NCI-H2227 treated with DMSO at 0.1 percent for 48 hours (cell line): ENCODE results near the gene CTSA.
"Not testable (repeated sequence)": the region's sequence is repeated elsewhere in the genome, so short reads cannot be mapped to it uniquely, and the experiment has no call there.

ENCODE experiments used
- DNase-seq: peaks from one replicate; lab custom pipeline; 2025; lab: John Stamatoyannopoulos, UW

CTSA gene

GRCh38 chr20:45918182-45918737 is 27.1 kb downstream of the CTSA start:
- DNase-seq, result no peak

GRCh38 chr20:45918779-45919537 is 27.8 kb downstream of the CTSA start:
- no peak for DNase-seq

- DNase-seq, result no peak
Measured at GRCh38 chr20:45919542-45920399, 28.6 kb downstream of the CTSA start.

GRCh38 chr20:45920462-45921336 is 29.6 kb downstream of the CTSA start:
- DNase-seq, result no peak

DNA sequence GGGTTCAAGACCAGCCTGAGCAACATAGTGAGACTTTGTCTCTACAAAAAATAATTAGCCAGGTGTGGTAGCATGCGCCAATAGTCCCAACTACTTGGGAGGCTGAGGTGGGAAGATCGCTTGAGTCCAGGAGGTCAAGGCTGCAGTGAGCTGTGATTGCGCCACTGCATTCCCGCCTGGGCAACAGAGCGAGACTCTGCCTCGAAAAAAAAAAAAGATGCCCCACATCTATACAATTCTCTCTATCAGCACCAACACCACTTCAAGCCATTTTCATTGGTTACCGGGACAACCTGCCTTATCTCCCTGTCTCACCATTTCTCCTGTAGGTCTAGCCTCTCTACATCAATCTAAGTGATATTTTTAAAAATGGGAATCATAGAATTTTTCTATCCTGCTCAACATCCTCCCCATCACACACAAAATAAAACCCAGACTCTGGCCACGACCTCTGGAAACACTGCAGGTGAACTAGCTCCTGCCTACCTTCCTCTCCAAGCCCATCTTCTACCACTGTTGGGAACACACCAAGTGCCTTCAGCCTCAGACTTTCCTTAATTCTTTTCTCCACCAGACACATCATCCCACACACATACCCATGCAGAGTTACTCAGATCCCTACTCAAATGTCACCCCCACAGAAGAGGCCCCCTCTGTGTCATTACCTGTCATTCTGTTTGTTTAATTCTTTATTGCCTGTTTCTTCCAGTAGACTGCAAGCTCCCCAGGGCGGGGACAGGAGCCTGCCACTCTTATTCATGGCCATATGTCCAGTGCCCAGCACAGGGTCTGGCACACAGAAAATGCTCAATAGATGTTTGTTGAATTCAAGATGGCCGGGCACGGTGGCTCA is 30.4 kb downstream of the CTSA start:
- no peak for DNase-seq

GRCh38 chr20:45924391-45925261 is 33.5 kb downstream of the CTSA start:
- DNase-seq, result no peak

DNA sequence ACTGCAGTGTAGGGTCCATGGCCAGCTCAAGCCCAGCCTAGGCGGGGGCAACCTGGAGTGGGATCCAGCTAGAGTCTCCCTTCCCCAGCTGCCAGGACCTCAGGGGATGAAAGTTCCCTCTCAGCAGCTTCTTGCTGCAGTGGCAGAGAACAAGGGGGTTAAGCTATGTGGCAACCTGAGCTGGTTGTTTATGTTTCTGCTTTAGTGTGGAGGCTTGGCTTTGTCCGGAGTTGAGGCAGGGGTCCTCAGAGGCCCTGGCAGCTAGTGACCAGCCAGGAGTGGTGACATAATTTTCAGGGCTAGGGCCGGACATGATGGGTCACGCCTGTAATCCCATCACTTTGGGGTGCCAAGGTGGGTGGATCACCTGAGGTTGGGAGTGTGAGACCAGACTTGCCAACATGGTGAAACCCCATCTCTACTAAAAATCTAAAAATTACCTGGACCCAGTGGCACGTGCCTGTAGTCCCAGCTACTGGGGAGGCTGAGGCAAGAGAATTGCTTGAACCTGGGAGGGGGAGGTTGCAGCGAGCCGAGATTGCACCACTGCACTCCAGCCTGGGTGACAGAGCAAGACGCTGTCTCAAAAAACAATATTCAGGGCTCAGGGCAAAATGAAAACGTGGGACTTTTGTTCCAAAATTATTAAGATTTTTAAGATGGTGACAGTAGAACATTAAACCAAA is 34.8 kb downstream of the CTSA start:
- DNase-seq, result no peak

DNA sequence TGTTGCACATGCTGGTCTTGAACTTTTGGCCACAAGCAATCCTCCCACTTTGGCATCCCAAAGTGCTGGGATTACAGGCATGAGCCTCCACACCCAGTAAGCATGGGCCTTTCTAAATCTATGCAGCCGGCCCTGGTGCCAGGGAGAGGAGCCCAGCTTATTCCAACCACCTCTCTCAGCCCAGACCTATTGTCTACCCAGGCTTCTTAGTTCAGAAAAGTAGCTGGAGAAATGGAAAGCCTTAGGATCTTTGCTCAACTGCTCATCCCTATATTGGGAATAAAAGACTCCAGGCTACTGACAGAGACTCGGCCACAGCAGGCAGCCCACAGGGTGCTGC is 35.6 kb downstream of the CTSA start:
- no peak for DNase-seq

GRCh38 chr20:45927071-45927878 is 36.1 kb downstream of the CTSA start:
- DNase-seq, result no peak

DNA sequence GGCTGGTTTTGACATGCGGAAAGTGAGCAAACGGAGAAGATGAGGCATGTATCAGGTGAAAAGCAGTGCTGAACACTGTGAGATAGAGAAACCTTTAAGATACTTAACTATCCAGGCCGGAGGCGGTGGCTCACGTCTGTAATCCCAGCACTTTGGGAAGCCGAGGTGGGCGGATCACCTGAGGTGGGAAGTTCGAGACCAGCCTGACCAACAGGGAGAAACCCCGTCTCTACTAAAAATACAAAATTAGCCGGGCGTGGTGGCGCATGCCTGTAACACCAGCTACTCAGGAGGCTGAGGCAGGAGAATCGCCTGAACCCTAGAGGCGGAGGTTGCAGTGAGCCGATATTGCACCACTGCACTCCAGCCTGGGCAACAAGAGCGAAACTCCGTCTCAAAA is 40.5 kb downstream of the CTSA start:
- DNase-seq, result not testable (repeated sequence)

GRCh38 chr20:45933266-45934045 is 42.3 kb downstream of the CTSA start:
- DNase-seq, result peak; percentile 84

DNA sequence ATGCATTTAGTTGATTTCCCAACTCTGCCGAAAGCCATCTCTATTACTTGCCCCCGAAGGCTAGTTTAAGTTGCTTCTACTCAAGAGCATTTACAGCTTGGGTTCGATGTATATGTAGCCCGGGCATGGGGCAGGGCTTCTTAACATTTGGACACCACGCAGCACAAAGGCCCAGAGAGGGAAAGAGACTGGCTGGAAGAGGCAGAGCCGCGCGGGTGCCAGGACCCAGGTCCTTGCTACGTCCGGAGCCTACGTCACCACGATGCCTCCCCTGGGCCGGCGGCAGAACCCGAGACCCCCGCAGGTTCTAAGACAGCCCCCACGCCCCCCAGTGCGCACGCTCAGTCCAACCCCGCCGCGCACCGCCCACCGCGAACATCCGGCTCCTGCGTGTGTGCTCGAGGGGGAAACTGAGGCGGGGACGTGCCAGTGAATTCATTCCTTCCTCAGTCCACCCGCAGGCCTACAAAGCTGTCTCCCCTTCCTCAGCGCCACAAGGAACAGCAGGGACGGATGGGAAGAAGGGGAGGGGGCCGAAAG is 43.0 kb downstream of the CTSA start:
- peak; percentile 69 for DNase-seq

- peak; percentile 98 for DNase-seq
Measured at GRCh38 chr20:45934586-45935415, 43.7 kb downstream of the CTSA start, which contains the start of gene PCIF1. PCIF1 (plus strand) TSS chr20:45934683; CDS start chr20:45939000, 4,317 bp downstream.

DNA sequence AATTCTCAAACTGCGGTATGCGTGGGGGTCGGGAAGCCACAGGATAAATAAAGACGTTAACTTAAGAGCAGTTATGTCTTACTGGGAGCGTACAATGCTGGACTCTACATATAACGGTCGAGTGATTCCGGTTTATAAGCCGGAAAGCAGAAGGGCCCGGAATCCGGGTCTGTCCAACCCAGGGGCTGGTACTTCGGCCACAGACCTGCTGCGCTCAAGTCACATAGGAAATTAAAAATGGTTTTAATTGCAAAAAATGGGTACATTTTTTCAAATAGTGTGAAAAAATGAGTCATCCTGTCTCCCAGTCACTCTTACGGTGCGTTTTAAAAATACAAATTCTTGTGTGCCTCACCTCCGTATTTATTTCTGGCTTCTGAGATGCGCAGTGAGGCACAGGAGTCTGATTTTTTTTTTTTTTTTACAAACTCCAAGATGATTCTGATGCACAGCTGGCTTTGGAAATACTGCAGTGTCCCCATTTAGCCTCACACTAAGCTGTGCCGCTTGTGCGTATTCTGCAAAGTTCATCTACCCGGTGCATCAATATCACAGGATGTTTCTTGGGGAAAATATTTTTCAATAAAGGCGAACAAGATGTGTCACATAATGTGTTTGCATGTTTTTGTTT is 44.4 kb downstream of the CTSA start:
- no peak for DNase-seq

- no peak for DNase-seq
Measured at GRCh38 chr20:45937765-45938164, 46.6 kb downstream of the CTSA start.
